H1 (cell line): ENCODE results near the gene ADAMTS6.

ENCODE experiments used
- CBX5 ChIP-seq: fragments of 300-800, 300-1000 bp; sonication (generic); IDR thresholded peaks from 2 replicates; pipeline ENCODE4 v1.7.1; 2016; ENCODE audit warnings: antibody characterized with exemption, low read length, low read depth
- CHD2 ChIP-seq: IDR thresholded peaks from 2 replicates; pipeline ENCODE4 v1.6.1; 2012; ENCODE audit warnings: low read length, improper control_type of control experiment
- EZH2 ChIP-seq: fragments of 200-600 bp; sonication (generic); IDR thresholded peaks from 2 replicates; pipeline ENCODE4 v1.7.1; 2012; ENCODE audit warnings: low read depth, mild to moderate bottlenecking, moderate library complexity, low read length, inconsistent platforms; ENCODE audit not compliant: severe bottlenecking
- POLR2A ChIP-seq, 2 experiments: IDR thresholded peaks; 1 replicate in 1 of 2; 2 replicates in 1 of 2; pipeline ENCODE4 v1.6.1; 2011; ENCODE audit warnings: low read depth in 2 of 2, low read length in 2 of 2, mild to moderate bottlenecking in 2 of 2; ENCODE audit errors: control extremely low read depth in 1 of 2
- RXRA ChIP-seq: IDR thresholded peaks from 2 replicates; pipeline ENCODE4 v1.6.1; 2011; ENCODE audit warnings: low read depth, mild to moderate bottlenecking, low read length, moderate library complexity; ENCODE audit not compliant: insufficient read depth
- SAP30 ChIP-seq: fragments of 300-600 bp; sonication (generic); IDR thresholded peaks from 2 replicates; pipeline ENCODE4 v1.7.1; 2012; ENCODE audit warnings: low read length, moderate library complexity, mild to moderate bottlenecking, inconsistent platforms; ENCODE audit not compliant: insufficient read depth, insufficient replicate concordance
- SP2 ChIP-seq: IDR thresholded peaks from 2 replicates; pipeline ENCODE4 v1.6.1; 2012; ENCODE audit warnings: mild to moderate bottlenecking, low read length, inconsistent platforms
- TAF1 ChIP-seq: IDR thresholded peaks from 2 replicates; pipeline ENCODE4 v1.6.1; 2011; ENCODE audit warnings: mild to moderate bottlenecking, low read depth, low read length
- TF ChIP-seq, protein P1 (sequence below), 3 experiments: IDR thresholded peaks; 1 replicate in 2 of 3; 2 replicates in 1 of 3; pipeline versions ENCODE4 v1.5.1 to v1.6.1; 2011; ENCODE audit warnings: low read length in 3 of 3, mild to moderate bottlenecking in 3 of 3, inconsistent platforms in 2 of 3, low read depth in 1 of 3, moderate library complexity in 1 of 3; ENCODE audit not compliant: insufficient read depth in 1 of 3; ENCODE audit errors: control extremely low read depth in 1 of 3
- TF ChIP-seq, protein P2 (sequence below): IDR thresholded peaks from 2 replicates; pipeline ENCODE4 v1.6.1; 2012; ENCODE audit warnings: low read length, inconsistent platforms

DNA sequence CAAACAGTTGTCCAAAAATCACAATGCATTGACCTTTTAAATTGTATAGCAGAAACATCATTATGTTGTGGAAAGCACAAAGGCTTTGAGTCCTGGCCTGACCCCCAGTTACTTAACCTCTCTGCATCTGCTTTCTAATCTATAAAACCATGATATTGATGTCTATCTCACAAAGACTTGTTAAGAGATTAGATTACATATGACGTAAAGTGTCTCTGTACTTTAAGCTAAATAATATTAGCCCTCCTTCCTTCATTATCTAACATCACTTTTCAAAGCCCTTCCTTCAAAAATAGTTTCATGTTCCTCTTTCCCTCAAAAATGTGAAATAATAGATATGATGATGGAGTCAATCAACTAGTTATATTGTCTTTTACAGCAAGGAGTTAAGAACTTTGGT lies 3.4 kb downstream of the ADAMTS6 start:
- TF ChIP-seq SAP30 = no peak
- TF ChIP-seq, protein P1, sequence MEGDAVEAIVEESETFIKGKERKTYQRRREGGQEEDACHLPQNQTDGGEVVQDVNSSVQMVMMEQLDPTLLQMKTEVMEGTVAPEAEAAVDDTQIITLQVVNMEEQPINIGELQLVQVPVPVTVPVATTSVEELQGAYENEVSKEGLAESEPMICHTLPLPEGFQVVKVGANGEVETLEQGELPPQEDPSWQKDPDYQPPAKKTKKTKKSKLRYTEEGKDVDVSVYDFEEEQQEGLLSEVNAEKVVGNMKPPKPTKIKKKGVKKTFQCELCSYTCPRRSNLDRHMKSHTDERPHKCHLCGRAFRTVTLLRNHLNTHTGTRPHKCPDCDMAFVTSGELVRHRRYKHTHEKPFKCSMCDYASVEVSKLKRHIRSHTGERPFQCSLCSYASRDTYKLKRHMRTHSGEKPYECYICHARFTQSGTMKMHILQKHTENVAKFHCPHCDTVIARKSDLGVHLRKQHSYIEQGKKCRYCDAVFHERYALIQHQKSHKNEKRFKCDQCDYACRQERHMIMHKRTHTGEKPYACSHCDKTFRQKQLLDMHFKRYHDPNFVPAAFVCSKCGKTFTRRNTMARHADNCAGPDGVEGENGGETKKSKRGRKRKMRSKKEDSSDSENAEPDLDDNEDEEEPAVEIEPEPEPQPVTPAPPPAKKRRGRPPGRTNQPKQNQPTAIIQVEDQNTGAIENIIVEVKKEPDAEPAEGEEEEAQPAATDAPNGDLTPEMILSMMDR (IDR thresholded peaks at IDR 0.05; ENCODE audit: control extremely low read depth in 1 of 3, insufficient read depth in 1 of 3, low read depth in 1 of 3, low read length in 3 of 3) = no peak
- no peak for TF ChIP-seq EZH2
- TF ChIP-seq POLR2A (IDR thresholded peaks at IDR 0.05; ENCODE audit: control extremely low read depth in 1 of 2, low read depth in 2 of 2, low read length in 2 of 2) = no peak
- TF ChIP-seq CHD2 = no peak
- no peak for TF ChIP-seq TAF1
- TF ChIP-seq CBX5 = no peak
- TF ChIP-seq, protein P2, sequence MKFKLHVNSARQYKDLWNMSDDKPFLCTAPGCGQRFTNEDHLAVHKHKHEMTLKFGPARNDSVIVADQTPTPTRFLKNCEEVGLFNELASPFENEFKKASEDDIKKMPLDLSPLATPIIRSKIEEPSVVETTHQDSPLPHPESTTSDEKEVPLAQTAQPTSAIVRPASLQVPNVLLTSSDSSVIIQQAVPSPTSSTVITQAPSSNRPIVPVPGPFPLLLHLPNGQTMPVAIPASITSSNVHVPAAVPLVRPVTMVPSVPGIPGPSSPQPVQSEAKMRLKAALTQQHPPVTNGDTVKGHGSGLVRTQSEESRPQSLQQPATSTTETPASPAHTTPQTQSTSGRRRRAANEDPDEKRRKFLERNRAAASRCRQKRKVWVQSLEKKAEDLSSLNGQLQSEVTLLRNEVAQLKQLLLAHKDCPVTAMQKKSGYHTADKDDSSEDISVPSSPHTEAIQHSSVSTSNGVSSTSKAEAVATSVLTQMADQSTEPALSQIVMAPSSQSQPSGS = no peak
- TF ChIP-seq SP2 = no peak
- TF ChIP-seq RXRA = no peak
